Lower leg skin (tissue), 3 donors: ENCODE data around the gene ZNF488.

Experiments used
- POLR2A ChIP-seq, 2 donors: fragments of 450-650 bp; IDR thresholded peaks; one replicate each; pipeline ENCODE4 v1.6.1; 2016 to 2017; ENCODE audit warnings: antibody characterized with exemption in 2 of 2, mild to moderate bottlenecking in 1 of 2, moderate library complexity in 1 of 2
- TF ChIP-seq, protein P1 (sequence below), 3 donors: fragments of 450-650 bp; IDR thresholded peaks; one replicate each; pipeline ENCODE4 v1.5.1; 2016; ENCODE audit warnings: antibody characterized with exemption in 3 of 3, mild to moderate bottlenecking in 3 of 3, moderate library complexity in 2 of 3

DNA sequence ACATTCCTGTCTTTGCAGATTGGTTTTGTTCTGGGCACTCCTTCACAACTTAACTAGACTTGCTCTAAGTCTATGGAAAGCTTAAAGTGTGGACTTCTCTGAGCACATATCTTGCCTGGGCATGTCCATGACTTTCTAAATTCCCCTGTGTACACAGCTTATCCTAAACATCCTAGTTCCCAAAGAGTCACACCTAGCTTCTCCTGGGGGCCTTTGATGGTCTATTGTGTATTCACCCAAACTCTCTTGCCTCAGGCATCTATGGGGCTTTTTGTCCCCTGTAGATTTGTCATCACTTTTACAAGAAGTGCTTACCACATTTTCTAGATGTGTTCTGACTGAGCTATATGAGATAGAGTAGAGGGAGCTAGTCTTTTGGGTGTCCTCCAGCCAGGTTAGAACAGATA is 12.2 kb upstream of the ZNF488 start:
- TF ChIP-seq, protein P1, sequence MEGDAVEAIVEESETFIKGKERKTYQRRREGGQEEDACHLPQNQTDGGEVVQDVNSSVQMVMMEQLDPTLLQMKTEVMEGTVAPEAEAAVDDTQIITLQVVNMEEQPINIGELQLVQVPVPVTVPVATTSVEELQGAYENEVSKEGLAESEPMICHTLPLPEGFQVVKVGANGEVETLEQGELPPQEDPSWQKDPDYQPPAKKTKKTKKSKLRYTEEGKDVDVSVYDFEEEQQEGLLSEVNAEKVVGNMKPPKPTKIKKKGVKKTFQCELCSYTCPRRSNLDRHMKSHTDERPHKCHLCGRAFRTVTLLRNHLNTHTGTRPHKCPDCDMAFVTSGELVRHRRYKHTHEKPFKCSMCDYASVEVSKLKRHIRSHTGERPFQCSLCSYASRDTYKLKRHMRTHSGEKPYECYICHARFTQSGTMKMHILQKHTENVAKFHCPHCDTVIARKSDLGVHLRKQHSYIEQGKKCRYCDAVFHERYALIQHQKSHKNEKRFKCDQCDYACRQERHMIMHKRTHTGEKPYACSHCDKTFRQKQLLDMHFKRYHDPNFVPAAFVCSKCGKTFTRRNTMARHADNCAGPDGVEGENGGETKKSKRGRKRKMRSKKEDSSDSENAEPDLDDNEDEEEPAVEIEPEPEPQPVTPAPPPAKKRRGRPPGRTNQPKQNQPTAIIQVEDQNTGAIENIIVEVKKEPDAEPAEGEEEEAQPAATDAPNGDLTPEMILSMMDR (IDR thresholded peaks at IDR 0.05), result no peak
- no peak for TF ChIP-seq POLR2A (IDR thresholded peaks at IDR 0.05)
